NCI-H748 (cell line): ENCODE data around the gene CCDC92B.

Source experiments
- DNase-seq: peaks from one replicate; lab custom pipeline; 2025; ENCODE audit not compliant: unreplicated experiment; lab: John Stamatoyannopoulos, UW

The CCDC92B gene

GRCh38 chr17:2779545-2779944 is 30.1 kb upstream of the CCDC92B start:
- DNase-seq: no peak

GRCh38 chr17:2778489-2778888 is 29.0 kb upstream of the CCDC92B start:
- no peak for DNase-seq

GRCh38 chr17:2777242-2777867 is 27.9 kb upstream of the CCDC92B start:
- DNase-seq: peak; percentile 54

- peak; percentile 86 for DNase-seq
These were observed 27.3 kb upstream of the CCDC92B start for GRCh38 chr17:2776589-2777241.

GRCh38 chr17:2775206-2775605 is 25.8 kb upstream of the CCDC92B start:
- DNase-seq: no peak

- DNase-seq: no peak
These were observed 20.7 kb upstream of the CCDC92B start for GRCh38 chr17:2770129-2770528.

GRCh38 chr17:2758870-2759269 is 9.4 kb upstream of the CCDC92B start:
- DNase-seq: no peak

GRCh38 chr17:2755891-2756724 is 6.7 kb upstream of the CCDC92B start:
- peak; percentile 69 for DNase-seq

- DNase-seq: no peak
These were observed 2.0 kb upstream of the CCDC92B start for GRCh38 chr17:2751491-2751890.

GRCh38 chr17:2750721-2751120 is 1.3 kb upstream of the CCDC92B start:
- DNase-seq: no peak

- DNase-seq: peak; percentile 91
These were observed 331 bp upstream of the CCDC92B start for GRCh38 chr17:2749784-2750181.

- no peak for DNase-seq
These were observed 4.0 kb downstream of the CCDC92B start for GRCh38 chr17:2745317-2746037.

GRCh38 chr17:2737693-2738092 is 11.8 kb downstream of the CCDC92B start:
- no peak for DNase-seq

- no peak for DNase-seq
These were observed 12.5 kb downstream of the CCDC92B start for GRCh38 chr17:2736956-2737355.

GRCh38 chr17:2735896-2736295 is 13.6 kb downstream of the CCDC92B start:
- no peak for DNase-seq

GRCh38 chr17:2734939-2735338 is 14.5 kb downstream of the CCDC92B start:
- DNase-seq: peak; percentile 43

- no peak for DNase-seq
These were observed 17.6 kb downstream of the CCDC92B start for GRCh38 chr17:2731807-2732206.

- DNase-seq: no peak
These were observed 18.6 kb downstream of the CCDC92B start for GRCh38 chr17:2730764-2731353.

- DNase-seq: peak; percentile 64
These were observed 24.7 kb downstream of the CCDC92B start for GRCh38 chr17:2724784-2725164.

- no peak for DNase-seq
These were observed 25.3 kb downstream of the CCDC92B start for GRCh38 chr17:2723997-2724783.
